ENCODE measurements around the gene LRRC10B.
A peak's percentile ranks its signal among the peaks of the same experiment; 100 is the strongest.

Gene LRRC10B

GRCh38 chr11:61509043-61510029, 787 bp downstream of the LRRC10B start:
- peak; percentile 39 for DNase-seq (ENCODE audit: low read depth)

- DNase-seq (ENCODE audit: low read depth) = no peak
These were observed 1.8 kb downstream of the LRRC10B start for GRCh38 chr11:61510166-61510919.

GRCh38 chr11:61510974-61511373, 2.4 kb downstream of the LRRC10B start:
- no peak for DNase-seq (ENCODE audit: low read depth)

GRCh38 chr11:61511383-61511782, 2.8 kb downstream of the LRRC10B start:
- no peak for DNase-seq (ENCODE audit: low read depth)

- no peak for DNase-seq (ENCODE audit: low read depth)
These were observed 3.9 kb downstream of the LRRC10B start for GRCh38 chr11:61512435-61512834.

- no peak for DNase-seq (ENCODE audit: low read depth)
These were observed 4.7 kb downstream of the LRRC10B start for GRCh38 chr11:61513143-61513765.

GRCh38 chr11:61514050-61514917, 5.7 kb downstream of the LRRC10B start:
- no peak for DNase-seq (ENCODE audit: low read depth)

- no peak for DNase-seq (ENCODE audit: low read depth)
These were observed 7.1 kb downstream of the LRRC10B start for GRCh38 chr11:61515686-61516085.

GRCh38 chr11:61516191-61516590, 7.6 kb downstream of the LRRC10B start:
- no peak for DNase-seq (ENCODE audit: low read depth)

- peak; percentile 31 for DNase-seq (ENCODE audit: low read depth)
These were observed 8.4 kb downstream of the LRRC10B start for GRCh38 chr11:61516675-61517572.

- DNase-seq (ENCODE audit: low read depth) = no peak
These were observed 9.7 kb downstream of the LRRC10B start for GRCh38 chr11:61518032-61518795.

- no peak for DNase-seq (ENCODE audit: low read depth)
These were observed 14.3 kb downstream of the LRRC10B start for GRCh38 chr11:61522881-61523280.

GRCh38 chr11:61524446-61524845, 15.9 kb downstream of the LRRC10B start:
- no peak for DNase-seq (ENCODE audit: low read depth)

- no peak for DNase-seq (ENCODE audit: low read depth)
These were observed 16.5 kb downstream of the LRRC10B start for GRCh38 chr11:61524963-61525587.

GRCh38 chr11:61526229-61526628, 17.7 kb downstream of the LRRC10B start:
- no peak for DNase-seq (ENCODE audit: low read depth)

- no peak for DNase-seq (ENCODE audit: low read depth)
These were observed 18.6 kb downstream of the LRRC10B start for GRCh38 chr11:61526956-61527731.

GRCh38 chr11:61528114-61528513, 19.6 kb downstream of the LRRC10B start:
- no peak for DNase-seq (ENCODE audit: low read depth)

- DNase-seq (ENCODE audit: low read depth) = no peak
These were observed 21.1 kb downstream of the LRRC10B start for GRCh38 chr11:61529537-61530225.

All from stimulated activated CD4-positive, alpha-beta T cell treated with anti-CD3 and anti-CD28 coated beads, Interleukin-2, amount 100 ng/mL, for 4 hours (primary cell).